GM13977 (cell line): ENCODE data around the gene CTNND2.
A peak's percentile ranks its signal among the peaks of the same experiment; 100 is the strongest.

ENCODE experiments used
- DNase-seq: peaks from one replicate; pipeline ENCODE4 v3.0.0; 2012; ENCODE audit warnings: low spot score
- CTCF ChIP-seq: IDR thresholded peaks from 2 replicates; pipeline ENCODE4 v1.5.1; 2012; ENCODE audit warnings: mild to moderate bottlenecking, control low read depth; ENCODE audit not compliant: insufficient read depth; ENCODE audit errors: extremely low read depth, missing control alignments
- in situ Hi-C: fragments of 300-500 bp; cut with MboI; formaldehyde crosslinking; loops from one replicate; pipeline ENCODE4 v1.12.0; 2022; ENCODE audit warnings: low sequenced_read_pairs, low pct_unique_long_range_greater_than_20kb, mixed read lengths, inconsistent platforms; ENCODE audit not compliant: unreplicated experiment

The CTNND2 gene

GRCh38 chr5:11182441-11183080 is 721.7 kb downstream of the CTNND2 start:
- DNase-seq: peak; percentile 40
- in situ Hi-C loops: no loop called here
- TF ChIP-seq CTCF: peak; percentile 45

GRCh38 chr5:11181940-11182339 is 722.3 kb downstream of the CTNND2 start:
- no peak for TF ChIP-seq CTCF
- in situ Hi-C loops: no loop called here
- no peak for DNase-seq

GRCh38 chr5:11180890-11181289 is 723.4 kb downstream of the CTNND2 start:
- TF ChIP-seq CTCF: no peak
- no peak for DNase-seq
- in situ Hi-C loops: no loop called here

GRCh38 chr5:11177999-11178711 is 726.1 kb downstream of the CTNND2 start:
- in situ Hi-C loops: no loop called here
- DNase-seq: no peak
- no peak for TF ChIP-seq CTCF

GRCh38 chr5:11174591-11174990 is 729.7 kb downstream of the CTNND2 start:
- no peak for DNase-seq
- in situ Hi-C loops: no loop called here
- TF ChIP-seq CTCF: no peak

- no peak for DNase-seq
- in situ Hi-C loops: no loop called here
- TF ChIP-seq CTCF: no peak
These were observed 731.8 kb downstream of the CTNND2 start for GRCh38 chr5:11172484-11172883.
